BJ (cell line): Measurements from ENCODE around the gene HELQ. TPM values are rescaled to one million over a fixed set of nuclear protein-coding genes. Genes with fewer than 3 reads are reported as not detected.
"Not testable (repeated sequence)": the region's sequence is repeated elsewhere in the genome, so short reads cannot be mapped to it uniquely, and the experiment has no call there.

Experiments
- CTCF ChIA-PET: fragments of 350-600 bp; formaldehyde crosslinking; extraction: SDS; loops from one replicate; lab custom pipeline; 2021; ENCODE audit warnings: antibody characterized with exemption, inconsistent platforms; lab: Yijun Ruan, JAX
- POLR2A ChIA-PET: fragments of 300-600 bp; sonication (Branson Sonifier 250); formaldehyde crosslinking; extraction: SDS; loops from one replicate; lab custom pipeline; 2021; ENCODE audit warnings: antibody characterized with exemption; lab: Charles Lee
- DNase-seq: peaks from one replicate; pipeline ENCODE4 v3.0.0-alpha.2; 2011; ENCODE audit warnings: low read depth
- H3K27me3 ChIP-seq: 2 replicates; pipeline ENCODE4 v1.6.0; 2011; ENCODE audit warnings: low read length; ENCODE audit not compliant: control insufficient read depth, insufficient read depth
- H3K36me3 ChIP-seq: 2 replicates; pipeline ENCODE4 v1.5.1; 2011; ENCODE audit warnings: low read length; ENCODE audit not compliant: control insufficient read depth, insufficient read depth
- H3K4me3 ChIP-seq: 2 replicates; pipeline ENCODE4 v1.5.1; 2011; ENCODE audit warnings: low read depth, mild to moderate bottlenecking, control low read depth, low read length
- polyA plus RNA-seq: library from polyadenylated mRNA; depleted of rRNA; stranded (reverse); fragments of >200 nt; gene quantifications from 2 replicates; pipeline ENCODE4 v1.2.3, GENCODE V29; 2011
- TF ChIP-seq, protein P1 (sequence below): IDR thresholded peaks from 2 replicates; pipeline ENCODE4 v1.5.1; 2011; ENCODE audit warnings: low read depth, mild to moderate bottlenecking, control low read depth, inconsistent platforms, low read length, moderate library complexity; ENCODE audit not compliant: insufficient read depth

The HELQ gene
- polyA plus RNA-seq, 1 experiment = 9.6 TPM

DNA sequence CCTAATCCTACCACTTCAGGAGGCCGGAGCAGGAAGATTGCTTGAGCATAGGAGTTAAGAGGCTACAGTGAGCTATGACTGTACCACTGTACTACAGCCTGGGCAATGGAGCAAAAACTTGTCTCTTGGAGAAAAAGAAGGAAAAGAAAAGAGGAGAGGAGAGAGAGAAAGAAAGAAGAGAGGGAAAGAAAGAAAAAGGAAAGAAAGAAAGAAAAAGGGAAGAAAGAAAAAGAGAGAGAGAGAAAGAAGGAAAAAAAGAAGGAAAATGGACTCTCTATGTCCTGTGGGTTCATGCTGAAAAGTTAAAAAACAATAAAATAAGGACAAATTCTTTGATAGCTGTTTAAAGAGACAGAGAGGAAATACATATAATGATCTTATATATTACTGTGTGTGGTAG is 42.6 kb upstream of the HELQ start:
- Histone ChIP-seq H3K4me3 (no peak overlapping the region), H3K36me3 (no peaks in the 10 kb centered on the region), H3K27me3 (no peaks in the 10 kb centered on the region)
- TF ChIP-seq, protein P1, sequence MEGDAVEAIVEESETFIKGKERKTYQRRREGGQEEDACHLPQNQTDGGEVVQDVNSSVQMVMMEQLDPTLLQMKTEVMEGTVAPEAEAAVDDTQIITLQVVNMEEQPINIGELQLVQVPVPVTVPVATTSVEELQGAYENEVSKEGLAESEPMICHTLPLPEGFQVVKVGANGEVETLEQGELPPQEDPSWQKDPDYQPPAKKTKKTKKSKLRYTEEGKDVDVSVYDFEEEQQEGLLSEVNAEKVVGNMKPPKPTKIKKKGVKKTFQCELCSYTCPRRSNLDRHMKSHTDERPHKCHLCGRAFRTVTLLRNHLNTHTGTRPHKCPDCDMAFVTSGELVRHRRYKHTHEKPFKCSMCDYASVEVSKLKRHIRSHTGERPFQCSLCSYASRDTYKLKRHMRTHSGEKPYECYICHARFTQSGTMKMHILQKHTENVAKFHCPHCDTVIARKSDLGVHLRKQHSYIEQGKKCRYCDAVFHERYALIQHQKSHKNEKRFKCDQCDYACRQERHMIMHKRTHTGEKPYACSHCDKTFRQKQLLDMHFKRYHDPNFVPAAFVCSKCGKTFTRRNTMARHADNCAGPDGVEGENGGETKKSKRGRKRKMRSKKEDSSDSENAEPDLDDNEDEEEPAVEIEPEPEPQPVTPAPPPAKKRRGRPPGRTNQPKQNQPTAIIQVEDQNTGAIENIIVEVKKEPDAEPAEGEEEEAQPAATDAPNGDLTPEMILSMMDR = no peak
- POLR2A ChIA-PET = interaction anchor here (0.7 kb wide), 1 partner anchor 8 kb away, joined by 4 read pairs; no protein-coding TSS in a partner anchor
- CTCF ChIA-PET = interaction anchor here (0.8 to 3.1 kb wide), 3 partner anchors 11 to 142 kb away, joined by 3 to 8 read pairs (median 5); no protein-coding TSS in a partner anchor
- no peak for DNase-seq

DNA sequence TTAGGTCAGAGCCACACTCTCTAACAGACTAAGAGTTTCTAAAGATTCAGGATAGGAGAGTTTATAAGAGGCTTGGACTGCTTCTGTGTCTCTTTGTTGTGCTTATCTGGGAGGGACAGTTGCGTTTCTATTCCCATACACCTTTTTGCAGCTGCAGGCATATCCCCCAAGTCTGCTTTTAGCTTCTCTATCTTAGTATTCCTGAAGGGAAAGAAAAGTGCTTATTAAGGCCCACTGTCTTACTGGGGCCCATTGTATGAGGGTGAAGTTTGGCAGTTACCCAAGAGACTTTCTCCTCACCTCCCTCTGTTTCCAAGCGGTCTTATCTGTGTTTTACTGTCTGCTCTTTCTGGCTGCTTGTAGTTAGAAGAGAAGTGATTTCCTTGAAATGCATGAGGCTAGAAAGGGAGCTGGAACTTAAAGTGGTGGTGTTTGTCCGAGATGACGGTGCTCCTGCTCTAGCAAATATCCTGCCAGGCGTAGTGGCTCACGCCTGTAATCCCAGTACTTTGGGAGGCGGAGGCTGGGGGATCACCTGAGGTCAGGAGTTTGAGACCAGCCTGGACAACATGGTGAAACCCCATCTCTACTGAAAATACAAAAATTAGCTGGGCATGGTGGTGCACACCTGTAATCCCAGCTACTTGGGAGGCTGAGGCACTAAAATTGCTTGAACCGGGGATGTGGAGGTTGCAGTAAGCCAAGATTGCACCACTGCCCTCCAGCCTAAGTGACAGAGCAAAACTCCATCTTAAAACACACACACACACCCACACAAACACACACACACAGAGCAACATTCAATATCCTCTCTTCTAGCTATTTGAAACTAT is 40.7 kb upstream of the HELQ start:
- CTCF ChIA-PET, DNase-seq, H3K36me3 ChIP-seq, H3K27me3 ChIP-seq, H3K4me3 ChIP-seq, POLR2A ChIA-PET: not testable (repeated sequence)

DNA sequence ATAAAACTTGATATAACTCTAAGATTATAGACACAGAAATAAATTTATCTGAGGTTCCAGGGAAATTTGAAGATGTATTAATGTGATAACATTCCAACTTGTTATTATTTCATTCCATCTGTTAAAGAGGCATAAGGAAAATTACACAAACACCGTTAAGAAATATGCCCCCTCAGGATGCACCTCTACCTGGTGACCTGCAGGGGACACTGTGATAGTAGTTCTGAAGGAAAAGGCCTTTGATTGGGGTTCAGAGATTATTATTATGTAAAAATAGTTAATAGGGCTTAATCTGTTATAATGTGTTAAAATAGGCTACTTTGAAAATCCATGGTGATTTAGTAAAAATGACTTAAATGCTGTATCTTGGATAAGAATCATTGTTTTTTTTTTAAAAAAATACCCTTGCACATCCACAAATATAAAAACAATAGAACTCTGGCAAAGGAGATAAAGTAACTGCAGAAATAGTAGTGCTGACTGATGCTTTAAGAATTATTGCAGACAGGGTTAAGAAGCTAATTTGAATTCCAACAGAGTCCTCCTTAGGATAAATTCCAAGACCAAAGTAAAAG is 35.3 kb upstream of the HELQ start:
- TF ChIP-seq, protein P1 = peak; percentile 77
- Histone ChIP-seq H3K27me3 (no peaks in the 10 kb centered on the region; the same call in 1 of the 2 replicates), H3K4me3 (no peak overlapping the region), H3K36me3 (no peaks in the 10 kb centered on the region)
- DNase-seq = no peak
- ChIA-PET CTCF (interaction anchor here (0.5 to 2.0 kb wide), 7 partner anchors 9 to 154 kb away, joined by 3 to 7 read pairs (median 3); no protein-coding TSS in a partner anchor), POLR2A (no interaction called here)

DNA sequence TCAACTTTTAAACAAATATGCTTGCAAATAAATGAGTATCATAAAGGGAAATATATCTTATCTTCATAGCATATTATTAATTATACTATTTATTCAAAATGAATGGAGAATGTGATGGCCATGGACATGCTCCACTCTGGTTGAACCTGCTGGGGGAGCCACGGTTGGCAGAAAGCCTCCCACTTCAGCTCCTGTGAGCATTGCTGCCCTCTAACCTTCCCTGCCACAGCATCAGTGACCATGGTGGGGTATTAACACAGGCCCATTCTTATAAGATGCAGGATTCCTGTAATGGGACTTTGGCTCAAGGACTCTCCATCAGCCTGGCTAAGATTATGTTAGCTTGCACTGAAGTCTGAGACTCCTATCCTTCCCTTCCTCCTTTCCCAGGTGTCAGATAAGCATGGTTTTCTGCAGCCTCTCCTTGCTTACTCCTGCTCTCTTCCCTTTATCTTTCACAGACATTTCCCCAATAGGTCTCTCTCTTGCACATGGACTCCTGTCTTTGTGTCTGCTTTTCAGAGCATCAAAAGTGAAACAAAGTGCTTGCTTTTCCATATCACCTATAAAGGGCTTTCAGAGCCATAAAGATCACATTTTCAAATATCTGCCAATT is 34.2 kb upstream of the HELQ start:
- no peaks in the 10 kb centered on the region for H3K36me3 ChIP-seq
- TF ChIP-seq, protein P1 = no peak
- CTCF ChIA-PET = interaction anchor here (0.6 to 1.7 kb wide), 7 partner anchors 10 to 179 kb away, joined by 3 to 8 read pairs (median 3); no protein-coding TSS in a partner anchor
- DNase-seq = no peak
- POLR2A ChIA-PET = interaction anchor here (0.5 to 0.6 kb wide), 2 partner anchors 9 to 28 kb away, joined by 4 to 5 read pairs; no protein-coding TSS in a partner anchor
- no peaks in the 10 kb centered on the region; the same call in 1 of the 2 replicates for H3K27me3 ChIP-seq
- no peak overlapping the region for H3K4me3 ChIP-seq

DNA sequence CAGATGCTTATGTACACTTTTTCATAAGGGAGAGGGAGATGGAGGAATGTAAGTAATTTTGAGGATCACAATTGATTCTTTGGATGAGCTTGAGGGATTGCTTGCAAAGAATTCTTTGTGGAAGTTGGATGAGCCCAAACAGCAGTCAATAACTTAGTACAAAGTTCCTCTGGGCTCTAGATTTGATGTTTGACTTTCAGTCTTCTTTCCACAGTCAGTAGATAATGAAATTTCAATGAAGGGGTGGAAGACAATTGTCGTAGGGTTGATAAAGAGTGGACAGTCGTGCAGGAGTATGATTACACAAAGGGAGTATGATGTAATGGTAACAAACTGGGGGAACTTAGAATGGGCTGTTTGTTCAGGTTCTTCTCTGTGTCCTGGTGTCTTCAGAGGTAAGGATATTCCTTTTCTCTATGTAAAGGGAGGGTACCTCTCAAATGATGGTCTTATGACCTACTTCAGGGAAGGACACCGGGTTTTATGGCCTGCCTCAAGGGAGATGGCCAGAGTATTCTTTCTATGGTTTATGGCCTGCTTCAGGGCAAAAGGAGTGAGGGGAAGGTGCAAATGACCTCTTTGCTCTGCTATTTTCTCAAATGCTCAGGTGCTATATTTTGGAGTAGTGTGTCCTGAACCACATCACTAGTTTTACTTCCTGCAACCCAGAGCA is 31.0 kb upstream of the HELQ start:
- CTCF ChIA-PET = interaction anchor here (0.9 kb wide), 1 partner anchor 11 kb away, joined by 3 read pairs; no protein-coding TSS in a partner anchor
- no peak for DNase-seq
- TF ChIP-seq, protein P1 = no peak
- Histone ChIP-seq H3K36me3 (no peaks in the 10 kb centered on the region), H3K4me3 (no peak overlapping the region), H3K27me3 (no peaks in the 10 kb centered on the region)
- POLR2A ChIA-PET = no interaction called here
